ENCODE results near the gene SMYD3. TPM values are rescaled to one million over a fixed set of nuclear protein-coding genes. Genes with fewer than 3 reads are reported as not detected.

SMYD3 gene
- total and polyA plus RNA-seq, 10 of the 15 experiments (the other 5 are each of a cell fraction or from before 2014, with no cell fraction given) = 18.3 to 54.0 (median 24.8) TPM

DNA sequence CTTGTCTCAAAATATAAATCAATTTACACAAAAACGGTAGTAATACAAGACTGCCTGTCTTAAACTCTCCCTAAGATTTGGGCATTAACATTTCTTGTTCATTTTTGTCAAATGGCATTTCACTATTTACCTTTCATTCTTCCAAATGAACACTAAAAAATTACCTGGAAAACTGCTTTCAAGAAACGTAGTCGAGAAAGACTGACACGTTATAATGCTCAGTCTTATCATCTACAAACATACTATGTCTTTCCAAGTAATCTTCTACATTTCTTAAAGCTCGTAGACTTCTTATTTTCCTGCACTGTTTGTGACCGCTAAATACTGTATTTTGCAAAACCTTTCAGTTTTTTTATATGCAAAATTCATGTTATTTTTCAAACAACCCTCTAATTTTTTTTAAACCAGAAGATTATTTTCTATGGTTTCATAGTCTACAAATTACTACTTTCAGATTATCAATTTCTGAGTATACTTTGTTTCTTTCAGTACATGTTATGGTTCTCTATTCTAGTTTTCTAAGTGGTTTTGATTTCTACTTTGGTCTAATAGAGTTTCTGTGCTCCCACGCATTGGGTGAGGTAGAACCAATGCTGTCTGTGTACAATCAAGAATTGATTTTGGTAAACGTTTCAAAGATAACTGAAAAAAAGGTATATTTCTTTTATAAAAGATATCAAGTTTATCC lies 336.4 kb downstream of the SMYD3 start (continued):
- TF ChIP-seq, protein P1, sequence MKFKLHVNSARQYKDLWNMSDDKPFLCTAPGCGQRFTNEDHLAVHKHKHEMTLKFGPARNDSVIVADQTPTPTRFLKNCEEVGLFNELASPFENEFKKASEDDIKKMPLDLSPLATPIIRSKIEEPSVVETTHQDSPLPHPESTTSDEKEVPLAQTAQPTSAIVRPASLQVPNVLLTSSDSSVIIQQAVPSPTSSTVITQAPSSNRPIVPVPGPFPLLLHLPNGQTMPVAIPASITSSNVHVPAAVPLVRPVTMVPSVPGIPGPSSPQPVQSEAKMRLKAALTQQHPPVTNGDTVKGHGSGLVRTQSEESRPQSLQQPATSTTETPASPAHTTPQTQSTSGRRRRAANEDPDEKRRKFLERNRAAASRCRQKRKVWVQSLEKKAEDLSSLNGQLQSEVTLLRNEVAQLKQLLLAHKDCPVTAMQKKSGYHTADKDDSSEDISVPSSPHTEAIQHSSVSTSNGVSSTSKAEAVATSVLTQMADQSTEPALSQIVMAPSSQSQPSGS (IDR thresholded peaks at IDR 0.05; ENCODE audit: low read length) = no peak
- no peak for TF ChIP-seq NRF1 (conservative IDR thresholded peaks at IDR 0.05; ENCODE audit: low read depth, low read length)

- Histone ChIP-seq H3K27ac (ENCODE audit: control insufficient read depth, insufficient read depth) (no peak overlapping the region), H3K4me2 (ENCODE audit: control insufficient read depth, insufficient read depth) (no peak overlapping the region), H3K4me3 (no peak overlapping the region), H3K27me3 (replicated peaks in 1 of 2; ENCODE audit: control insufficient read depth in 2 of 2, insufficient read depth in 2 of 2, low read length in 1 of 2) (no peaks in the 10 kb centered on the region), H2AFZ (ENCODE audit: control insufficient read depth, low read depth, low read length) (no peak overlapping the region), H3K9me3 (replicated peaks; ENCODE audit: control insufficient read depth, insufficient read depth, low read length) (no peaks in the 10 kb centered on the region; the same call in 2 of the 3 replicates), H3K36me3 (ENCODE audit: control insufficient read depth in 2 of 2, insufficient read depth in 2 of 2, low read length in 1 of 2) (no peaks in the 10 kb centered on the region), H3K4me1 (ENCODE audit: control insufficient read depth, insufficient read depth, low read length) (peaks cover 3% of the 10 kb centered on the region; the same call in 1 of the 2 replicates), H3K9ac (ENCODE audit: control insufficient read depth, insufficient read depth, low read length) (no peak overlapping the region), H4K20me1 (ENCODE audit: control insufficient read depth, insufficient read depth) (no peaks in the 10 kb centered on the region), H3K79me2 (ENCODE audit: control insufficient read depth, insufficient read depth, low read length) (no peaks in the 10 kb centered on the region)
- ChIA-PET SMC1A (ENCODE audit: uncharacterized antibody, unreplicated experiment) (interaction anchor here (0.6 kb wide), 1 partner anchor 125 kb away, joined by 3 read pairs; no protein-coding TSS in a partner anchor), POLR2A (interaction anchor here (0.7 kb wide), 1 partner anchor 1762 kb away, joined by 3 read pairs; no protein-coding TSS in a partner anchor), CTCF (no interaction called here), RAD21 (ENCODE audit: unreplicated experiment) (no interaction called here)
- no TSS peak for BruUV-seq (replicated peaks)
- no peak for ATAC-seq
- DNase-seq (ENCODE audit: low read depth, low spot score) = no peak
- intact Hi-C loops (cut with micrococcal nuclease; ENCODE audit: unreplicated experiment) (no loop called here), in situ Hi-C loops (cut with MboI) (no loop called here)
- no peak for FAIRE-seq
- WGBS (ENCODE audit: insufficient coverage, insufficient replicate concordance, low lambda C conversion rate, missing lambda C conversion rate) = 100% methylated on average over 8 of the region's 8 CpGs
- TF ChIP-seq RBBP5 (conservative IDR thresholded peaks at IDR 0.05) = no peak
- no peak for TF ChIP-seq PML (IDR thresholded peaks at IDR 0.05; ENCODE audit: low read length)
- TF ChIP-seq, protein P2, sequence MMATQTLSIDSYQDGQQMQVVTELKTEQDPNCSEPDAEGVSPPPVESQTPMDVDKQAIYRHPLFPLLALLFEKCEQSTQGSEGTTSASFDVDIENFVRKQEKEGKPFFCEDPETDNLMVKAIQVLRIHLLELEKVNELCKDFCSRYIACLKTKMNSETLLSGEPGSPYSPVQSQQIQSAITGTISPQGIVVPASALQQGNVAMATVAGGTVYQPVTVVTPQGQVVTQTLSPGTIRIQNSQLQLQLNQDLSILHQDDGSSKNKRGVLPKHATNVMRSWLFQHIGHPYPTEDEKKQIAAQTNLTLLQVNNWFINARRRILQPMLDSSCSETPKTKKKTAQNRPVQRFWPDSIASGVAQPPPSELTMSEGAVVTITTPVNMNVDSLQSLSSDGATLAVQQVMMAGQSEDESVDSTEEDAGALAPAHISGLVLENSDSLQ (IDR thresholded peaks at IDR 0.05) = no peak
- TF ChIP-seq STAT3 (IDR thresholded peaks at IDR 0.05; ENCODE audit: low read depth, low read length) = no peak
- TF ChIP-seq ZSCAN29 (IDR thresholded peaks at IDR 0.05) = no peak
- no peak for TF ChIP-seq ZBTB4 (CRISPR knock-in tag; IDR thresholded peaks at IDR 0.05)
- TF ChIP-seq, protein P3, sequence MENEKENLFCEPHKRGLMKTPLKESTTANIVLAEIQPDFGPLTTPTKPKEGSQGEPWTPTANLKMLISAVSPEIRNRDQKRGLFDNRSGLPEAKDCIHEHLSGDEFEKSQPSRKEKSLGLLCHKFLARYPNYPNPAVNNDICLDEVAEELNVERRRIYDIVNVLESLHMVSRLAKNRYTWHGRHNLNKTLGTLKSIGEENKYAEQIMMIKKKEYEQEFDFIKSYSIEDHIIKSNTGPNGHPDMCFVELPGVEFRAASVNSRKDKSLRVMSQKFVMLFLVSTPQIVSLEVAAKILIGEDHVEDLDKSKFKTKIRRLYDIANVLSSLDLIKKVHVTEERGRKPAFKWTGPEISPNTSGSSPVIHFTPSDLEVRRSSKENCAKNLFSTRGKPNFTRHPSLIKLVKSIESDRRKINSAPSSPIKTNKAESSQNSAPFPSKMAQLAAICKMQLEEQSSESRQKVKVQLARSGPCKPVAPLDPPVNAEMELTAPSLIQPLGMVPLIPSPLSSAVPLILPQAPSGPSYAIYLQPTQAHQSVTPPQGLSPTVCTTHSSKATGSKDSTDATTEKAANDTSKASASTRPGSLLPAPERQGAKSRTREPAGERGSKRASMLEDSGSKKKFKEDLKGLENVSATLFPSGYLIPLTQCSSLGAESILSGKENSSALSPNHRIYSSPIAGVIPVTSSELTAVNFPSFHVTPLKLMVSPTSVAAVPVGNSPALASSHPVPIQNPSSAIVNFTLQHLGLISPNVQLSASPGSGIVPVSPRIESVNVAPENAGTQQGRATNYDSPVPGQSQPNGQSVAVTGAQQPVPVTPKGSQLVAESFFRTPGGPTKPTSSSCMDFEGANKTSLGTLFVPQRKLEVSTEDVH (IDR thresholded peaks at IDR 0.05; ENCODE audit: low read depth, partially characterized antibody) = no peak
- no peak for TF ChIP-seq ZBTB33 (IDR thresholded peaks at IDR 0.05)
- TF ChIP-seq CBX3 (IDR thresholded peaks at IDR 0.05; ENCODE audit: borderline replicate concordance, low read depth) = no peak
These were observed 337.6 kb downstream of the SMYD3 start for GRCh38 chr1:246169486-246169885.
